ENCODE results near the gene MAST2.
A peak's percentile ranks its signal among the peaks of the same experiment; 100 is the strongest.

The MAST2 gene

GRCh38 chr1:45969866-45970265 lies 166.5 kb downstream of the MAST2 start:
- no peak for TF ChIP-seq CTCF (conservative IDR thresholded peaks at IDR 0.05)
- H3K27ac ChIP-seq = peak overlapping the region; percentile 42; the same call in 1 of the 2 replicates

- peak overlapping the region; percentile 95 for H3K27ac ChIP-seq
- no peak for TF ChIP-seq CTCF (conservative IDR thresholded peaks at IDR 0.05)
These were observed 167.9 kb downstream of the MAST2 start for GRCh38 chr1:45971335-45971734.

- peak overlapping the region; percentile 95 for H3K27ac ChIP-seq
- TF ChIP-seq CTCF (conservative IDR thresholded peaks at IDR 0.05) = no peak
These were observed 168.6 kb downstream of the MAST2 start for GRCh38 chr1:45971922-45972531.

- peak overlapping the region; percentile 95 for H3K27ac ChIP-seq
- no peak for TF ChIP-seq CTCF (conservative IDR thresholded peaks at IDR 0.05)
These were observed 169.2 kb downstream of the MAST2 start for GRCh38 chr1:45972621-45973020.

- no peak for TF ChIP-seq CTCF (conservative IDR thresholded peaks at IDR 0.05)
- H3K27ac ChIP-seq = peak overlapping the region; percentile 95
These were observed 169.7 kb downstream of the MAST2 start for GRCh38 chr1:45973121-45973520.

- peak overlapping the region; percentile 95 for H3K27ac ChIP-seq
- no peak for TF ChIP-seq CTCF (conservative IDR thresholded peaks at IDR 0.05)
These were observed 171.3 kb downstream of the MAST2 start for GRCh38 chr1:45974541-45975269.

- TF ChIP-seq CTCF (conservative IDR thresholded peaks at IDR 0.05) = no peak
- H3K27ac ChIP-seq = peak overlapping the region; percentile 95
These were observed 173.2 kb downstream of the MAST2 start for GRCh38 chr1:45976623-45977022.
